Right hindlimb (tissue), 1 donor: ENCODE measurements around the gene IRX5.

Experiments
- DNase-seq: peaks from one replicate; pipeline ENCODE4 v3.0.0-alpha.2; 2018

Gene IRX5

DNA sequence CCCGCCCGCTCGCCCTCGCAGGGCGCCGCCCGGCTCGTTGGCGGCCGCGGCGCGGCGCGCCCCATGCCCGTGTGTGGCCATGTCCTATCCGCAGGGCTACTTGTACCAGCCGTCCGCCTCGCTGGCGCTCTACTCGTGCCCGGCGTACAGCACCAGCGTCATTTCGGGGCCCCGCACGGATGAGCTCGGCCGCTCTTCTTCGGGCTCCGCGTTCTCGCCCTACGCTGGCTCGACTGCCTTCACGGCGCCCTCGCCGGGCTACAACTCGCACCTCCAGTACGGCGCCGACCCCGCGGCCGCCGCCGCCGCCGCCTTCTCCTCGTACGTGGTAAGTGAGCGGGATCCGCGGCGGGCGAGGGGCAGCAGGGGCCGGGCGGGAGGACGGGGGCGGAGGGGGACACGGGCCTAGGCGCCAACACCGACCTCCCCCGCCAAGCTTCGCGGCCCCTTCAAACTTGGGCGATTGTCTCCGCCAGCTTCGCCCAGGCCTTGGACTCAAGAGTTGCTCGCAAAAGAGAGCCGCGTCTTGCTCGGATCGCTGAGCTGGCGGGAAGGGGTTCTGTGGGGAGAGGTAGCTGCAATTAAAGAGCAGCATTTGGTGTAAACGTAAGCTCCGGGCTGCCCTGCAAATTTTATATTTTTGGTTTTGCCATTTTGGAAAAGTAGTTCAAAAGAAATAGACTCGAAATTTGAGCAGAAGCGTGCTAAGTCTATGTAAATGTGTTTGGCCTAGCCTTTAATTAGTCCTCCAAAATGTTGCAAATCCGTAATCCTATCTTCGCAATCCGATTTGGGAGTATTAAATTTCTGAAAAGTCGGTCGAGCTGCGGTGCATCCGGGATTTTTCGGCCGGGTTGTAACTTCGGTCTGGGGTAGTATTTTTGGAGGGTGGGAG lies 702 bp downstream of the IRX5 start:
- peak; percentile 62 for DNase-seq

DNA sequence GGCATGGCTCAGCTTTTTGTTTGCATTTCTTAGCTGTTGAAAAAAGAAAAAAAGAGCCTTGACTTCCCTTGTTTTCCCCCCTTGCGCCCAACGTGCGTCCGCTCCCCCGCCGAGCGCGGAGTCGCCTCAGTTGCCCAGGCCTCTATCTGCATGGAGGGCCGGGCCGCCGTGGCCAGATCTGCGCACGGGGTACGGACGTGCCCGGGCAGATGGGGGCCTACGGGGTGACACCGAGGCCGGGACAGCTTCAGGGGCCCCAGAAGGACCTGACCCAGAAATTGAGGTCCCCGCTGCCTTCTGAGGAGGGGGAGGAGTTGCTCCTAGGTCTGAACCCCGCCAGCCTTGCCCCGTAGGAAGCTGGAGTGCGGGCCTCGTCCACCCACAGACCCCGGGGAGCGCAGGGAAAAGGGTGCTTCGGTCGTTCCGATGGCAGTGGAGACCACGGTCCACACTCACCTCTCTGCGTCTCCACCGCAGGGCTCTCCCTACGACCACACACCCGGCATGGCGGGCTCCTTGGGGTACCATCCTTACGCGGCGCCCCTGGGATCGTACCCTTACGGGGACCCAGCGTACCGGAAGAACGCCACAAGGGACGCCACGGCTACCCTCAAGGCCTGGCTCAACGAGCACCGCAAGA lies 1.5 kb downstream of the IRX5 start:
- peak; percentile 32 for DNase-seq

DNA sequence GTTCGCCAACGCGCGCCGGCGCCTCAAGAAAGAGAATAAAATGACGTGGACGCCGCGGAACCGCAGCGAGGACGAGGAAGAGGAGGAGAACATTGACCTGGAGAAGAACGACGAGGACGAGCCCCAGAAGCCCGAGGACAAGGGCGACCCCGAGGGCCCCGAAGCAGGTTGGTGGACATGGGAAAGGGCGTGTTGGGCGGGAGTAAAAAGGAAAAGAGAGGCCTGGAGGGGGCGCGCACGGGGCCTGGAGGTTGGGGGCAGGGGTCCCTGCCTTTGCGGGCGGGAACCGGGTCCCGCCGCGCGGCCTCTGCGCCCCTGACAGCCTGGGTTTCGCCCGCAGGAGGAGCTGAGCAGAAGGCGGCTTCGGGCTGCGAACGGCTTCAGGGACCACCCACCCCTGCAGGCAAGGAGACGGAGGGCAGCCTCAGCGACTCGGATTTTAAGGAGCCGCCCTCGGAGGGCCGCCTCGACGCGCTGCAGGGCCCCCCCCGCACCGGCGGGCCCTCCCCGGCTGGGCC lies 2.1 kb downstream of the IRX5 start:
- DNase-seq: peak; percentile 29

DNA sequence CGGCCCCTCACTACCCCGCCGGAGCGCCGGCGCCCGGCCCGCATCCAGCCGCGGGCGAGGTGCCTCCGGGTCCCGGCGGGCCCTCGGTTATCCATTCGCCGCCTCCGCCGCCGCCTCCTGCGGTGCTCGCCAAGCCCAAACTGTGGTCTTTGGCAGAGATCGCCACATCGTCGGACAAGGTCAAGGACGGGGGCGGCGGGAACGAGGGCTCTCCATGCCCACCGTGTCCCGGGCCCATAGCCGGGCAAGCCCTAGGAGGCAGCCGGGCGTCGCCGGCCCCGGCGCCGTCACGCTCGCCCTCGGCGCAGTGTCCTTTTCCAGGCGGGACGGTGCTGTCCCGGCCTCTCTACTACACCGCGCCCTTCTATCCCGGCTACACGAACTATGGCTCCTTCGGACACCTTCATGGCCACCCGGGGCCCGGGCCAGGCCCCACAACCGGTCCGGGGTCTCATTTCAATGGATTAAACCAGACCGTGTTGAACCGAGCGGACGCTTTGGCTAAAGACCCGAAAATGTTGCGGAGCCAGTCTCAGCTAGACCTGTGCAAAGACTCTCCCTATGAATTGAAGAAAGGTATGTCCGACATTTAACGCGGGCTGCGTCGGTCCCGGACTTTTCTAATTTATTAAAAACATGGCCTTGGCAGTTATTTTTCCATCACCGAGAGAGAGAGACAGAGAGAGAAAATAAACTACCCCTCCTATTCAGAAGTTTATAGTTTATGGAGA lies 2.8 kb downstream of the IRX5 start:
- DNase-seq: no peak

DNA sequence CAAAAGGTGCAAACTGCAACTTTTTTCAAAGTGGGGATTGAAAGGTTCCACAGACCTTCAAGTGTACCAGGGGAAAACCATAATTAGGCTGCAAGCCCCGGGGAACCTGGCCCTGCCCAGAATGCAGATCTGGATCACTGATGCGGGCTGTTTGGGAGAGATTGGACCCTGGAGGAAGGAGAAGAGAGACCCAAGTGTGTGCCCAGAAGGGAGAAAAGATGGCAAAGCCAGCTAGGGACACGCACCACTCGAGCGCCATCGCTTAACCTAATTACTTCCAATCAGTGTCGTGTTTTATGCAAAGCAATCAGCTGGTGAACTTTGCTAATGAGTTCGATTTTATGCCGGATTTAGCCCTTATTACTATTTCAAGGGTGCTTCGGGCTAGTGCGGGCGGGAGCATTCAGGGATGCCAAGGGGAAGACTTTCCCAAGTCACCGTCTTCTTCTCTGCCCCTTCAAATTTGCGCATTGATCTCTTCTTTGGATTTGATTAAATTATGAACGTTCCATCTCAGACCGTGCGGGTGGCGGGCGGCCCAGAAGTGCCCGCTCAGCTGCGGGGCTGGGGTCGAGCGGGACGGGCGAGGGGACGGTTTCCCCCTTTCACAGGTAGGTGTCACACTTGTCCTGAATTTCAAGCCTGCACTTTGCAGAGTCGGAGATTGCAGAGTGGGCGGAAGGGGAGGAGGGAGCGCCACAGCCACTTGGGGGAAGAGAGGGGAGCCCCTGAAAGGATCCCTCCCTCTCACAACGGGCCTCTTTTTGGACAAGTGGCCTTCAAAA lies 4.0 kb downstream of the IRX5 start:
- DNase-seq: peak; percentile 70

DNA sequence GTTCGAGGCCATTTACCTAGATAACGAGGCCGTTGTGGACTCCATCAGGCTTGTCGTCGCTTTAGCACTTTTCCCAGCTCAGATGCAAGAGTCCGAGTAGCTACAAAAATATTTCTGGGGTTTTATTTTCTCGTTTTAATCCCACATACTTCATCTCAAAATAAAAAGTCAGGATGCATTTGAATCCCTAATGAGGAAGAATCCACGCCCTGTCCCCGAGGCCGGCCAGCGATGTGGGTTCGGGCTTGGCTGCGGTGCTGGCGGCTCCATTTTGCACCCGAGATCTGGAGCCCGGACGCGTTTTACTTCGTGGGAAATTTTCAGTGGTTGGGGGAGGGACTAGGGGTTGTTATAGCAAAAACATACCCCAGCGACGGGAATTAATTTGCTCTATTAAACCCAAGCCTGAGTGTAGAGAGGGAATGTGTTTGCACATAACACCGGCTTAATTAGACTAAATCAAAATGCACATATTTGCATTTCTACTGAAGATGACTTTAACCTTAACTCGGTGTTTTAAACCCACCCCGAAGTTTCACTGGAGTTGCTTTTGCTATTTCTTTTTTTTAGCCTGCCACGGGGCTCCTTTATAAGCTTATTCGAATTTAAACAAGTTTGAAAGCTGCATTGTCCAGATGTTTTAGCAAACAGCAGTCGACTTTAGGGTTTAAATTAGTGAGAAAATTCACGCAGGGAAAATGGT lies 4.8 kb downstream of the IRX5 start:
- peak; percentile 41 for DNase-seq

DNA sequence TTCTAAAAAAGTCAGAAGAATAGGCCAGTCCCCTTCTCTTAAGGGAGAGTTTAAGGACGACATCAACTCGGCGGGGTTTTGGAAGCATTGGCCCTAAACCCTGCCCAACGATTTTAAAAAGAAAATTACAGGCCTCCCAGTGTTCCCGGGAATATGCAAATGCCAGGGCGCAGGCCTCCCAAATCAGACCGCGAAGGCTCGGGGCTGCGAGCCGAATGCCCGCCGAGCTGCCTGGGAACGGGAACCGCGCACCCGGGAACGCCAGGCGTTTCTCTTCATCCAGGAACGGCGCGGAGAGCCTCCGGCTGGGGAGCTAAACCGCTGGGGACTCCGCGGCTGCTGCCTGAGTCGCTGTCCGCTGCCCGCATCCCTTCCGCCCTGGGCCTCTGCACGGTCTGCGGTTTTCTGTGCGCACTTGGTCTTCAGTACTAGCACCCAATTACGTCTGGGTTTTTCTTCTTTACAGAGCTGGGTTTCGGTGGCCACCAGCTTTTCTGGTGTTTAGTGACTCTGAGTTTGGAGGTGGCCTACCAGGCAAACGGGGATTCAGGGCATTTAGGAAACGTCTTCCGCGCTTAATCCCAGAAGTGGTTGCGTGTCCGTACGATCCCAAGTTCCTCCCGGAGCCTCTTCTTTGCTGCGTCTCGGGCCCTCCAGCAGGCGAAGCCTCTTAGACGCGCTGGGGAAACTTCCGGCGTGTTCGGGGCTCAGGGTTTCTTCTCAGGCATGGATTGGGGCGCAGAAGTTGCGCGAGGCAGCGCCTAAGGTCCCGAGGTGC lies 5.7 kb downstream of the IRX5 start:
- peak; percentile 57 for DNase-seq

DNA sequence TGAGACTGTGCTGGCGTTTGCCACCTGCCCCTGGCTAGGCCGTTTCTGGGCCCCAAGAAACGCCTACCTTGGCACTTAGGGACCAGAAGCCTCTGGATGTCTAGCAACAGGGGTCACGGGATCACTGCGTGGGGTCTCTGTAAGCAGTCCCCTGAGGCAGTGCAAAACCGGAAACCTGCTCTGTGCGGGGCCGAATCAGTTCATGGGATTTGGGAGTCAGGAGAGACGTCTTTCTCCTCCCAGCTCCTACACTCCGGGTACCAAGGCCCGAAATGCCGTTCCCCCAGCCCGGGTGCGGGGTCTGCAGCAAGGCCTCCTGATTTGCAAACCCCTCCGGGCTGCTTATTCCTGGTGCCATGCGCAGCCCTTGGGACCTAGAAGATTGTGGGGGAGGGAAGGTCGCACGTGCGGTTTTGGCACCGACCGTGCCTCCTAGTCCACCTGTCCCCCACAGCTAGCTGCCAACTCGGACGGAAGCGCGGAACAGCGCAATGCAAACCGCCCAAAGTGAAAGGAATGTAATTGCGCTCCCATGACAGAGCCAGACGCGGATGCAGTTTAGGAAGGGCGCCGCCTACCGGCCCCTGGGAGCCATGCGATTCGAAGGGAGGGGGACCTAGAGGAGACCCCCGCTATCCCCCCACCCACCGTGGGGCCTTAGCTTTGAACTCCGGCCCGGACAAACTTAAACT lies 6.5 kb downstream of the IRX5 start:
- peak; percentile 67 for DNase-seq

DNA sequence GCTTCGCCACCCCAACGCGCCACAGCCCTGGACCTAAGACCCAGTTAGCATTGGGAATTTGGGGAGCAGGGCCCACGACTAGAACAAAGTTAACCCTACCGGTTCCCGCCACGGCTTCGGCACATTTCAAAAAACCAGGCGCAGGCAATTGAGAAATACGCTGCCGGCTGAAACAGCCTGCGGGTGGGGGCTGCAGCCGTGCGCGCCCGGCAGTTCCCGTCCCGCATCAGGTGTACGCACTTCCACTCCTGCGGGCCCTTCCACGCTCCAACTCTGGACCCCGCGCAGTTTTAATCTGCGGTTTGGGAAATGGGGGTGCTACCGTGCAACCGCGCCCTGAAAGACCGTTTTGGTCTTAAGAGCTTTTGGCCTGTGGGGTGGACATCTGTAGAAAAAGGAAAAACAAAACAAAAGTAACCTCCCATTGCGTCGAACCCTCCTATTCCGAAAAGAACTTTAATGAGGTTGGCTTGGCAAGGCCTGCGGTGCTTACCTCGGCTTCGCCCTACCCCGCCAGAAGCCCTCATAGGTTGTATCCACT lies 7.1 kb downstream of the IRX5 start:
- no peak for DNase-seq

DNA sequence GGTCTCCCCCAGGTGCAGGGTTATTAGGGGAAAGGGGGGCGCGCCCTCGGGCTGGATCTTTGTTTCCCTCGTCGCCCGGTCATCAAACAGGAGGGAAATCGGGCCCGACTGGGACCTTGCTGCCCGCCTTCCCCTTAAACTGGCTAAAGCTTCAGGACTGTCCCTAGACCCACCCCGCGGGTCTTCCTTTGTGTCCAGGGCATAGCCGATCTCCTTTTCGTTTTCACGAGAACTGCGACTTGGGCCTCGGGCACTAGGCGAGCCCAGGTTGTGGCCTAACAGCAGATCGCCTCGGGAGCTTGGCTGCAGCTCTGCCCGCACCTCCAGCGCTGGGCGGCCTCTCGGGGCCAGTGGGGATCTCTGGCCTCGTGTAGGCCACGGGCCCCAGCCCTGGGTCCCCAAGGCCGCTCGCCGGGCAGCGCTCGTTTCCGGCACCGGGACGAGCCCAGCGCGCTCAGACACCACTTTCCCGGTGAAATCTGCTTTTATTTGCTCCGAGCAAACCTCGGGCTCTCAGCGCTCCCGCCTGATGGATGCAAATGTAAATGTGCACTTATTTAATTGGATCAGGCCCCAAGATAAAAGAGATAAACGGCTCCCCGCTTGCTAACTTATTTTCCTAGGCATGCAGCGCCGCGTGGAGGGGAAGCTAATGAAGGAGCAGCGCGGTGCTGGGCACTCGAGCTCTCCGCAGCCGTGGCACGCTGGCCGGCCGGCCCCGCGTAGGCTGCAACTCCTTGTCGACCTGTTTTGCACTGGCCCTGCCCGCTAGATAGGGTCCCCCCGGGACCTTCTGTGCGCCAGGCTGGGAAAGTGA lies 7.8 kb downstream of the IRX5 start:
- DNase-seq: peak; percentile 51

DNA sequence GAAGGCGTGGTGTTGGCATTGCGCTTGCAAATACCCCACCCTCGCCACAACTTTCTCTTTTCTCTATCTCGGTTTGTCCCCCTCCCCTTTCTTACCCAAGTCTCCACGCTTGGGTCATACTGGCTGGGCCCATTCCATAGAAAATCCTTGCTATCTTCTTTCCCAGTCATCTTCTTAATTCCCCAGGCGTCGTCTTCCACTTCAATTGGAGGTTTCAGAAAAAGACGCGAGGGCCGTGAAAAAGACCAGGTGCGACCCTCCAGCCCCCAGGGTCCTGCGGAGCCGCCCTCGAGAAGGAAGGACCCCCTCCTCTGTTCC lies 8.3 kb downstream of the IRX5 start:
- DNase-seq: no peak

DNA sequence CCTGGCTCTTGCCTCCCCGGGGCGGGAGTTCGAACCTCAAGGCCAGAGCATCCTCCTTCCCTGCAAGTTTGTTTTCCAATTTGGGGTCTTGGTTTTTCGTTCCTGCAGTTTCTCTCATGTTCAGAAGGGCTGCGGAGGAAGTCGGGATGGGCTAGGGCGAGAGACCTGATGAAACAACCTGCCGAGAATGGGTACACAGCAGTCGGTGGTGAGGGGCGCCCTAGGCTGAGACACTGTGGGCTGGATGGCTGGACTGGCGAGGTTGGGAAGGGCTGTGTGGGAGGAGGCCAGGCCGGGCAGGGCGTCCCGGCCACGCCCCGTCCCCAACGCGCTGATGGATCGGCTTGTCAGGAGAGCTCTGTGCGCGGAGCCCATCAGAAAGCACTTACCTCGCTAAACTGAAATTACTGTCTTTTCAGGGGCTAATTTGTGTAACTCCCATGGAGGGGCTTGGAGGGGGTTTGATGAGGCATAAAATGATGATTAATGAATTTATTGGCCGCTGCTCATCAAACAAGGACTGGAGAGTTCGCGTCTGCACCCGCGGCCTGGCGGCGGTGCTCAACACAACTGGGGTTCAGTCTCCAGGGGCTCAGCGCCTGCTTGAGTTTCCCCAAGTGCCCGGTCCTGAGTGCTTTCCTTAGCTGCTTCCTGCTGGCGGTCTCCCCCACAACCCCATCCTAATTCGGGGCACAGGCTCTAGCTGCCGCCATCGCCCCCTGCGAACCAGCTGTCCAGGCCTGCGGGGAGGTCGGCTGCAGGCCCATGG lies 9.0 kb downstream of the IRX5 start:
- no peak for DNase-seq

DNA sequence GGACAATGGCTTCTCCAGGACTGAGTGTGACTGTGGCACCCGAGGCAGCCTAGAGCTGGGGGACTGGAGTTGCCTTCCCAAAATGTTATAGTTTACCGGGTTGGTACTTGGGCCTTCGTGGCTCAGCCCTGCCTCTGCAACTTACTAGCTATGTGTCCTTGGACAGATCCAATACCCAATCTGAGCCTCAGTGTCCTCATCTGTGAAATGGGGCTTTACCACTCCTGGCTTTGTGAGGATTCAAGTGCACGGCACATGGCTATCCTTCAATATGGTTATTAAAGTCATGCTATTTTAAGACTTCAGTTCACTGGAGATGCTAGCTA lies 9.6 kb downstream of the IRX5 start:
- DNase-seq: no peak

DNA sequence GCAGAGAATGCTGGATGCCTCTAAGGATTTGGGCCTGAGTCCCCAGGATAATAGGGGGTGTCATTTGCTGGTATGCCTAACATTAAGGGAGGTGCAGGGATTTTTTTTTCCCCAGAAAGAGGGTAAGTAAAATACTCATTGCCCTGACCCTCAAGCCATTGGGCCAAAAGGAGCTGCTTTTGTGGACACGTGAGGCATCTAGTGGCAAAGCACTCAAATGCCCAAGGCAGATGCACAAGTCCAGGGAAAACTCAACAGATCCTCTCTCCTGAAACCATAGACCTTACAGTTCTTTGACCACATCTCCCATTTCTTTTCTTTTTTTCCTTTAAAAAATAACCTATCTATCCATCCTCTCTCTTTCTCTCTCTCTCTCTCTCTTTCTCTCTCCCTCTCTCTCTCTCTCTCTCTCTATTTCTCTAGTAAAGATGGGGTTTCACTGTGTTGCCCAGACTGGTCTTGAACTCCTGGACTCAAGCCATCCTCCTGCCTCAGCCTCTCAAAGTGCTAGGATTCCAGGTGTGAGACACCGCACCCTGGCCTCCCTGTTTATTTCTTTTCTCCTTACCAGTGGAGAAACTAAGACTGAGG lies 11.8 kb downstream of the IRX5 start:
- DNase-seq: no peak

DNA sequence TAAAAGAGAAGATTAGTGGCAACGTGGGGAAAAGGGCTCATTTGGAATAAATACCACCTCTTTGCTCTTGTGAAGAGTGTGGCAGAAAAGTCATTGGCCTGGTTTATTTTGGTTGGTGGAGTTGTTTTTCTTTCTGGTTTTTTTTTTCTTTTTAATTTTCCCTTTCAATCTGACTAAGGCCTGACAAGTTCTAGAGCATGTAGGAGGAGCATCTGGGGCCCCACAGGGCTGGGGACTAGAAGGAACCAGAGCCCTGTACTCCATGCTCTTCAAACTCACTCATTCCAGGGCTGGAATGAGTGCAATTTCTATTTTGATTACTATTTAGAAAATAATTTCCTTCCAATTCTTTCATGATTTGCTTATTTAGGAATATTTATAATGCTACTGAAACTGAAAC lies 13.3 kb downstream of the IRX5 start:
- no peak for DNase-seq

DNA sequence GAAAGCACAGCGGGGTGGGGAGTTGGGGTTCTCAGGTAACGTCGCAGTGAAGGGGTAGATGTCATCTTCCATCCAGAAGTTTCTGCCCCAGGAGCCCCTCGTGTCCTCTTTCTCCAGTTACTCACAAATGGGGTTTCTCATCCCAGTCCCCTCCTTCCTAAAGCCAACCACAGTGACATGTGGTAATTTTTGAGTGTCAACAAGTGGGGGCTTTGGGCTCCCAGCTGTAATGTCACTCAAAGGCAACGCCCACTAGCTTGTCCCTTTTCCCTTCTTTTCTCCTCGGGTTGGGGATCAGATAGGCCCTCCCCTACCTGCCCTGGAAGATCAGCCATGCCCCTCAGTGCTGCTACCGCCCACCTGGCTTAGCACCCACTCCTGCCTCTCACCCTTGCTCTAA lies 14.4 kb downstream of the IRX5 start:
- DNase-seq: no peak

DNA sequence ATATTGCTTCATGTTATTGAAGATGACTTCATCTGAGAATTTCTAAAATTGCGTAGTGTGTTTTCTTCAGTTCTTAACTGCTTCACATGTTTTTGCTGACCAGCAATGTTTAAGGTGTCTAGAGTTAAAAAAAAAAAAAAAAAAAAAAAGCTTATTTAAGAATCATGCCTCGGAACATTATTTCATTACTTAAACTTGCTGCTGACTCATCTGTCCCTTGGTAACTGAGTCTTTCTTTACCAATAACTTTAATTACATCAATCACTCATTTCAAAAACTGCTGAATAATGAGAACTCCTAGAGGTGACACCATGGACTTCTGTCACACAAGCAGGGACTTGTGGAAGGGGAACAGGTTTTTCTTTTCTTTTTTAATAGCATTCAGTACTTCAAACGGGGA lies 16.2 kb downstream of the IRX5 start:
- no peak for DNase-seq

DNA sequence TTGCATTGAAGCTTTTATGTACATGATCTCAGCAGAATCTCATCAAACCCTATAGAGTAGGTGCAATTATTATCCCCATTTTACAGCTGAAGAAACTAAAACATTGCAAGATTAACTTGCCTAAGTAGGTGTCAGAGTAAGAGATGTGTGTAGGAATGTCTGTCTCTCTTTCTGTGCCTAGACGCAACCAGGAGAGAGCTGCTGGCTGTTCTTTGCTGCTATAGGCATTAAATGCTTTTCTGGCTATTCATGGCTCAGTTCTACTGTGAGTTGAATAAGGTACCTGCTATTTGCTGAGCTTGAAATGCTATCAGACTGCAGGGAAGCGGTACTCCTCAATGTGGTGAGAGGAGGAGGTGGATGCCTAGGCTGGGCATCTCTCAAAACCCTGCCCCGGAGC lies 17.0 kb downstream of the IRX5 start:
- DNase-seq: no peak

DNA sequence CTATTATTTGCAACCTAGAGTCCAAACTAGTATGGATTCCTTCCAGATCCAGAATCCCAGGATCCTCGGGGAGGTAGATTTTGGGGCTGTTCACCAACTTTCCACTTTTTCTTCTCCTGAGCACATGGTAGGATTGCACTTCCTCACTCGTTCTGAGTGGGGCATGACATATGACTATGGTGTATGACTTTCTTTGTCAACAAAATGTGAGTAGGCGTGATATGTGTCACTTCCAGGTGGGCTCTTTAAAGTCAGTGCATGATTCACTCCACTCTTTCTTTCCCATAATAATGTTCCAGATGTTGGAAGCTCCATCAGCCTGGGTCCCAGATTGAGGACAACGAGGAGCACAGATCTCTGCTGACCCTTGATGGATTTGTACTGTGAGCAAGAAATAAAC lies 21.5 kb downstream of the IRX5 start:
- no peak for DNase-seq
